ENCODE results near the gene GIT2. TPM values are rescaled to one million over a fixed set of nuclear protein-coding genes. Genes with fewer than 3 reads are reported as not detected.
"Not testable (repeated sequence)": the region's sequence is repeated elsewhere in the genome, so short reads cannot be mapped to it uniquely, and the experiment has no call there.

Gene GIT2
- total and polyA plus RNA-seq, 3 experiments from 2014 or later = 52.0 to 93.0 (median 54.4) TPM

DNA sequence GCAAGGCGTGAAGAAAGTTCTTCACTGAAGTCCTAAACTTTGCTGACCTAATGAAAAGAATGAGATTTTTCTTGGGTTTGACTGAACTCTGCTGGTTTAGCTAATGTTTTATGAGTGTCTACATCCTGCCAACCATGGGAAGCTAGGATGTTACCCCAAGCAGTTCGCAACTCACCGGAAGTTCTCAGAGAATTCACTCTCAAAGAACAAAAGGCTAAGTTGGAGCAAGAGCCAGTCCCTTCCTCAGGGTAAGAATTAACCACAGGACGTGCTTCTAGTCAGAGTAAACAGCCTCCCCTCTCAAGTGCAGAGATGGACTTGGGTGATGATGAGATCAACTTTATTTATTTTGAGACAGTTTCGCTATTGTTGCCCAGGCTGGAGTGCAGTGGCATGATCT lies 58.8 kb downstream of the GIT2 start:
- Mint-ChIP-seq H3K4me1 (peaks cover 0 to 4% (median 0%) of the 10 kb centered on the region in 3 donors), H3K36me3 (peaks cover 10 to 75% (median 11%) of the 10 kb centered on the region in 3 donors), H3K27ac (peak overlapping the region in 1 of 8 donors; percentile 15), H3K27me3 (no peaks in the 10 kb centered on the region), H3K9me3 (no peaks in the 10 kb centered on the region), H3K4me3 (no peak overlapping the region)
- Histone ChIP-seq H3K27me3 (ENCODE audit: insufficient read depth, low read length, poor library complexity, severe bottlenecking) (no peaks in the 10 kb centered on the region), H3K4me3 (ENCODE audit: low read length) (no peak overlapping the region), H3K27ac (ENCODE audit: low read depth, low read length) (no peak overlapping the region), H3K36me3 (ENCODE audit: insufficient read depth, low read length) (peaks cover 42% of the 10 kb centered on the region), H3K4me1 (ENCODE audit: insufficient read depth, low read length) (no peaks in the 10 kb centered on the region), H3K9me3 (ENCODE audit: low read length) (no peaks in the 10 kb centered on the region)
- POLR2A ChIA-PET = no interaction called here
- no peak for DNase-seq
- CTCF ChIA-PET = no interaction called here

DNA sequence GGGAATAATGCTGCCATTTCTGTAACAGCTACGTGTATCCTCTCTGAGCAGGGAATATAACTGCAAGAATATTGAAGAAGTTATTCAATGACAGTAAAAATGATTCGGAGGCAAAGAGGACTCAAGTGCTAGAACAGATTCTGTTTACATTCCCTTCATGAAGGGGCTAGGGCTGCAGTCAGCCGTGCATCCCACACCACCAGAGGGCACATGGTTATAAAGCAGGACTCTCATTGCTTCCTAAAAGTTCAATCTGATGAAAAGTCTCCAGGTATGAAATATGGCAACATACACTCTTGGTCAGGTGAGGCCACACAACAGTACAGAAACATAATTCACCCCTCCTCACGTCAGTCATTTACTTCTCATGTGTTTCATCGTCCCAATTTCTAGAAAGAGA lies 62.1 kb downstream of the GIT2 start:
- Histone ChIP-seq H3K27me3 (ENCODE audit: insufficient read depth, low read length, poor library complexity, severe bottlenecking) (no peaks in the 10 kb centered on the region), H3K9me3 (ENCODE audit: low read length) (no peaks in the 10 kb centered on the region), H3K36me3 (ENCODE audit: insufficient read depth, low read length) (peaks cover 63% of the 10 kb centered on the region), H3K27ac (ENCODE audit: low read depth, low read length) (no peak overlapping the region), H3K4me3 (ENCODE audit: low read length) (no peak overlapping the region), H3K4me1 (ENCODE audit: insufficient read depth, low read length) (no peaks in the 10 kb centered on the region)
- Mint-ChIP-seq H3K4me3 (no peak overlapping the region), H3K4me1 (no peaks in the 10 kb centered on the region), H3K27ac (peak overlapping the region in 1 of 8 donors; percentile 84), H3K9me3 (no peaks in the 10 kb centered on the region), H3K27me3 (peaks cover 0 to 2% of the 10 kb centered on the region in 2 donors), H3K36me3 (peaks cover 11 to 89% (median 20%) of the 10 kb centered on the region in 3 donors)
- POLR2A ChIA-PET = no interaction called here
- no peak for DNase-seq
- CTCF ChIA-PET = no interaction called here

DNA sequence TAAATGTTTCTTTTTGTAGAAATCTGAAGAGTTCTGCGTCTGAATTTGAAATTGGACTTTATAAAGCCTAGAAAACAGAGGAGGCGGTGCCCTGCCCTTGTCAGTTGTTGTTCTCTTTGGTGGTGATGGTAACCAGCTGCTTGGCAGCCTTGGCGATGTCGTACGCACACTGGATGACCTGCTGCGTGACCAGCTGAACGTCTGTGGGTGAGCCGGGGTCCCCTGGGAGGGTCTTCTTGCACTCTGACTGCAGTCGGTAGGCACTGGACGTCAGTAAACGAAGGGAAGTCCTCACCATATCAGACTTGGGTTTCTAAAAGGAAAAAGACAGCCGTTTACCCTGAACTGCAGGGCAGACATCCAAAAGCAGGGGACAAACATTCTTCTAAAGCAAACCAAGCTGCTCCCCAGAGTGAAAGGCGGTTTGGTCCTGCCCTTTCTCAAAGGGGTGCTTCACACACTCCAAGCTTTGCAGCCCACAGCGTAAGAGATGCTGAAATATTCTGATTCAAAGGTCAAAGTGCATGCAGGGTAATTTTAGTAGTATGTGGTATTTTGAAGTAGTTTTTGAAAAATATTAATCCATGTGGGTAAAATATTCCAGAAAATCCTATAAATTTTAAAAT lies 63.2 kb downstream of the GIT2 start:
- CTCF ChIA-PET = no interaction called here

DNA sequence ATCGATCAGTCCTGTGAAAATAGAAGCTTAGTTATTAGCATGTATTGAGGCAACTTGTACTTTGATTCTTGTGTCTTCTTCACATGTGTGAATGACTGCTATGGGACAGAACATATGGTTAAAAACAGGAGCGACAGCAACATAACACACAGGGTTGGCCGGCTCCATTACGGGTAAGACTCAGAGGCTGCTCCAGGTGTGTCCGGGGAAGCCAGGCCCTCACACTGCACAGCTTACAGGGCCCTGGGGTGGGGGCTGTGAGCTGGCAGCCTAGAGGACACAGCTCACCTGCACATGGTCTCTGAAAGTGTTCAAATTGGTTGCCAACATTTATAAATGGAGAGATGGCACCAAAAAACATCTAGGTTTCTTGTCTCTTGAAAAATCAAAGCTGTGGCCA lies 65.0 kb downstream of the GIT2 start:
- H3K27me3 Mint-ChIP-seq = peaks cover 0 to 2% of the 10 kb centered on the region in 2 donors
- Histone ChIP-seq H3K27me3 (ENCODE audit: insufficient read depth, low read length, poor library complexity, severe bottlenecking) (no peaks in the 10 kb centered on the region), H3K36me3 (ENCODE audit: insufficient read depth, low read length) (peaks cover 43% of the 10 kb centered on the region), H3K27ac (ENCODE audit: low read depth, low read length) (no peak overlapping the region), H3K9me3 (ENCODE audit: low read length) (no peaks in the 10 kb centered on the region), H3K4me1 (ENCODE audit: insufficient read depth, low read length) (no peaks in the 10 kb centered on the region), H3K4me3 (ENCODE audit: low read length) (no peak overlapping the region)
- ChIA-PET POLR2A (no interaction called here), CTCF (interaction anchor here (1.1 to 1.7 kb wide), 3 partner anchors 9 to 49 kb away, joined by 3 read pairs; no protein-coding TSS in a partner anchor)
- H3K36me3 Mint-ChIP-seq = peaks cover 8 to 68% (median 20%) of the 10 kb centered on the region in 3 donors
- H3K4me1 Mint-ChIP-seq = peaks cover 0 to 3% (median 3%) of the 10 kb centered on the region in 3 donors
- no peak overlapping the region for H3K4me3 Mint-ChIP-seq
- H3K9me3 Mint-ChIP-seq = no peaks in the 10 kb centered on the region
- peak overlapping the region in 1 of 8 donors; percentile 42 for H3K27ac Mint-ChIP-seq
- no peak for DNase-seq

More for the DNA sequence above, 63.2 kb downstream of the GIT2 start:
- Histone ChIP-seq H3K27ac (ENCODE audit: low read depth, low read length) (no peak overlapping the region), H3K9me3 (ENCODE audit: low read length) (no peaks in the 10 kb centered on the region), H3K4me1 (ENCODE audit: insufficient read depth, low read length) (no peaks in the 10 kb centered on the region), H3K36me3 (ENCODE audit: insufficient read depth, low read length) (peaks cover 53% of the 10 kb centered on the region), H3K4me3 (ENCODE audit: low read length) (no peak overlapping the region), H3K27me3 (ENCODE audit: insufficient read depth, low read length, poor library complexity, severe bottlenecking) (no peaks in the 10 kb centered on the region)
- no peak for DNase-seq
- POLR2A ChIA-PET = no interaction called here
- Mint-ChIP-seq H3K4me3 (no peak overlapping the region), H3K4me1 (no peaks in the 10 kb centered on the region), H3K36me3 (peaks cover 8 to 83% (median 20%) of the 10 kb centered on the region in 3 donors), H3K27ac (no peak overlapping the region), H3K9me3 (no peaks in the 10 kb centered on the region), H3K27me3 (peaks cover 0 to 2% of the 10 kb centered on the region in 2 donors)

DNA sequence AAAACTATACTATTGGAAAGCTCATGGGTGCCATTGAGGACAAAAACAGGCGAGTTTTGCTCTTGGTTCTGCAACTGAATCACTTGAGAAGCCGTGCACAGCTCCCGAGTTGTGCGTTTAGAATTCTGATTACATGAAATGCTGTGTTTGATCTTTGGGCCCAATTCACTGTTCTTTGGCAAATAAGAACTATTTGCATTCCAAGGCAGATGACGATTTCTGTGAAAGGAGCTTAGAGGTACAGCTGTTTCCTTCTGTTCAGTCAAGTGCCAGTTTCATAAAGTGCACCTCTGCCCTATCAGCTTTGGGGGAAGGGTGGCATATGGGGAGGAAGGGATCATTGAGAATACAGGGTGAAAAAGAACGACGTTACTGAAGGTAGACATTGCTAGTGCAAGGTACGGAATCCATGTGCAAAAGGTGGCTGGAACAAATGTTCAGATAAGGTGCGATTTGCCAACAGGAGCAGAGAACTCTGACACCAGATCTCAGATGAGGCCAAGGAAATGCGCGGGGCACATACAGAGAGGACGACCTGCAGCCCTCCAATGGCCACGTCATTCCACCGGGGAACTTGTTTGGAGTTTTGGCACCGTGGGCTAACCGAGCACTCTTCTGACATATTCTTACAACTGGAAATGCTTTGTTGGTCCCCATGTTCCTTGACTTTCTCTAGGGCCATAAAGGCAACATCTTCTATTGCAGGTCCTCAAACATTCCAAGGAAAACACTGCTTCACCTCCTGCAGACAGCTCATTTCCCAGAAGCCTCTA lies 66.0 kb downstream of the GIT2 start:
- ChIA-PET POLR2A (no interaction called here), CTCF (interaction anchor here (1.1 to 1.7 kb wide), 2 partner anchors 10 to 50 kb away, joined by 3 read pairs; no protein-coding TSS in a partner anchor)
- Histone ChIP-seq H3K27me3 (ENCODE audit: insufficient read depth, low read length, poor library complexity, severe bottlenecking) (no peaks in the 10 kb centered on the region), H3K4me3 (ENCODE audit: low read length) (no peak overlapping the region), H3K27ac (ENCODE audit: low read depth, low read length) (no peak overlapping the region), H3K9me3 (ENCODE audit: low read length) (no peaks in the 10 kb centered on the region), H3K4me1 (ENCODE audit: insufficient read depth, low read length) (no peaks in the 10 kb centered on the region), H3K36me3 (ENCODE audit: insufficient read depth, low read length) (peaks cover 39% of the 10 kb centered on the region)
- DNase-seq = no peak
- H3K4me1 Mint-ChIP-seq = peaks cover 0 to 3% (median 3%) of the 10 kb centered on the region in 3 donors
- peaks cover 0 to 2% of the 10 kb centered on the region in 2 donors for H3K27me3 Mint-ChIP-seq
- H3K27ac Mint-ChIP-seq = peak overlapping the region in 4 of 8 donors; percentile 17 to 76 (median 40)
- H3K9me3 Mint-ChIP-seq = no peaks in the 10 kb centered on the region
- no peak overlapping the region for H3K4me3 Mint-ChIP-seq
- peaks cover 5 to 60% (median 16%) of the 10 kb centered on the region in 3 donors for H3K36me3 Mint-ChIP-seq

DNA sequence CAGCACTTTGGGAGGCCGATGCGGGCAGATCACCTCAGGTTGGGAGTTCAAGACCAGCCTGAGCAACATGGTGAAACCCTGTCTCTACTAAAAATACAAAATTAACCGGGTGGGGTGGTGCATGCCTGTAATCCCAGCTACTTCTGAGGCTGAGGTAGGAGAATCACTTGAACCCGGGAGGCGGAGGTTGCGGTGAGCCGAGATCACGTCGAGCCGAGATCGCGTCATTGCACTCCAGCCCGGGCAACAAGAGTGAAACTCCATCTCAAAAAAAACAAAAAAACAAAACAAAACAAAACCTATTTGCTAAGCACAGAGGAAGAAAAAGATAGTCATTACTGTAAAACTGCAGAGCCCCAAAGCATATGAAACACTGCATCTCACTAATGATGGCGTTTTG lies 66.8 kb downstream of the GIT2 start:
- H3K27me3 Mint-ChIP-seq; H3K4me1 Mint-ChIP-seq; H3K9me3 ChIP-seq (ENCODE audit: low read length); DNase-seq; H3K27ac ChIP-seq (ENCODE audit: low read depth, low read length); H3K4me3 ChIP-seq (ENCODE audit: low read length); H3K9me3 Mint-ChIP-seq; H3K27me3 ChIP-seq (ENCODE audit: insufficient read depth, low read length, poor library complexity, severe bottlenecking); POLR2A ChIA-PET; H3K4me3 Mint-ChIP-seq; H3K4me1 ChIP-seq (ENCODE audit: insufficient read depth, low read length): not testable (repeated sequence)
- Mint-ChIP-seq H3K36me3 (peaks cover 5 to 59% (median 19%) of the 10 kb centered on the region in 3 donors), H3K27ac (peak overlapping the region in 1 of 8 donors; percentile 44)
- CTCF ChIA-PET = interaction anchor here (1.7 kb wide), 3 partner anchors 28 to 75 kb away, joined by 3 to 8 read pairs (median 6); no protein-coding TSS in a partner anchor
- peaks cover 38% of the 10 kb centered on the region for H3K36me3 ChIP-seq (ENCODE audit: insufficient read depth, low read length)

DNA sequence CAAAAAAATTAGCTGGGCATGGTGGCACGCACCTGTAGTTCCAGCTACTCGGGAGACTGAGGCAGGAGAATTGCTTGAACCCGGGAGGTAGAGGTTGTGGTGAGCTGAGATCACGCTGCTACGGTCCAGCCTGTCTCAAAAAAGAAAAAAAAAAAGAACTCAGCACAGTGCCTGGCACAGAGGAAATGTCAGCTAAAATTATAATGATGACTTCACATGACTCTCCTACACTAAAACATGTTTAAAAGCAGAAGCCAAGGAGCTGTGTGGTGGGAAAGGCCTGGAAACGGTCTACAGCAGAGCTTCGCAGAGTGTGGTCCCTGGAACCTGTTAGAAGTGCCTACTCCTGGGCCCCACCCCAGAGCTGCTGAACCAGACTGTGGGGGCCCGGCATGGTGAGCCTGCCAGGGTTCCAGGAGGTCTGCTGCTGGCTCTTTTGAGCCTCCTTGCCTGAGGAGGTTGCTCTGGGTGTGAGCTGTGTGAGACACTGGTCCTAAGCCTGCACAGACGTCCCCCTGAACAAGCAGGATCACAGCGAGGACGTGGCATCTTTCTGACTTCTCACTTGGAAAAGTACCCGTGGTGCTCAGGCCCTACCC lies 68.0 kb downstream of the GIT2 start:
- POLR2A ChIA-PET = interaction anchor here (0.6 kb wide), 1 partner anchor 318 kb away, joined by 3 read pairs; no protein-coding TSS in a partner anchor
- Histone ChIP-seq H3K9me3 (ENCODE audit: low read length) (no peaks in the 10 kb centered on the region), H3K4me1 (ENCODE audit: insufficient read depth, low read length) (no peaks in the 10 kb centered on the region), H3K36me3 (ENCODE audit: insufficient read depth, low read length) (peaks cover 30% of the 10 kb centered on the region), H3K27me3 (ENCODE audit: insufficient read depth, low read length, poor library complexity, severe bottlenecking) (no peaks in the 10 kb centered on the region), H3K4me3 (ENCODE audit: low read length) (no peak overlapping the region), H3K27ac (ENCODE audit: low read depth, low read length) (no peak overlapping the region)
- H3K4me1 Mint-ChIP-seq = peaks cover 3 to 4% (median 3%) of the 10 kb centered on the region in 3 donors
- peaks cover 0 to 2% of the 10 kb centered on the region in 2 donors for H3K27me3 Mint-ChIP-seq
- H3K27ac Mint-ChIP-seq = peak overlapping the region in 4 of 8 donors; percentile 15 to 69 (median 38)
- no peaks in the 10 kb centered on the region for H3K9me3 Mint-ChIP-seq
- no peak overlapping the region for H3K4me3 Mint-ChIP-seq
- no peak for DNase-seq
- CTCF ChIA-PET = interaction anchor here (0.8 to 1.7 kb wide), 4 partner anchors 12 to 74 kb away, joined by 3 to 8 read pairs (median 5); no protein-coding TSS in a partner anchor
- H3K36me3 Mint-ChIP-seq = peaks cover 0 to 53% (median 15%) of the 10 kb centered on the region in 3 donors

Measured in CD8-positive, alpha-beta memory T cell (primary cell).